ENCODE data around the gene LRG1.
"Not testable (repeated sequence)": the region's sequence is repeated elsewhere in the genome, so short reads cannot be mapped to it uniquely, and the experiment has no call there.

The LRG1 gene

GRCh38 chr19:4529924-4530522, 9.8 kb downstream of the LRG1 start:
- no peak for DNase-seq (ENCODE audit: low spot score)

- DNase-seq (ENCODE audit: low spot score): no peak
These were observed 11.0 kb downstream of the LRG1 start for GRCh38 chr19:4528843-4529242.

DNA sequence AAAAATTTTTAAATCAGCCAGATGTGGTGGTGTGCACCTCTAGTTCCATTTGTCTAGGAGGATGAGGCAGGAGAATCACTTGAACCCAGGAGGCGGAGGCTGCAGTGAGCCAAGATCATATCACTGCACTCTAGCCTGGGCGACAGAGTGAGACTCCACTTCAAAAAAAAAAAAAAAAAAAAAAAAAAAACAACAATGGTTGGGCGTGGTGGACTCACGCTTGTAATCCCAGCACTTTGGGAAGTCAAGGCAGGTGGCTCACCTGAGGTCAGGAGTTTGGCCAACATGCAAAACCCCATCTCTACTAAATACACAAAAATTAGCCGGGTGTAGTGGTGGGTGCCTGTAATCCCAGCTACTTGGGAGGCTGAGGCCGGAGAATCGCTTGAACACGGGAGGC, 12.5 kb downstream of the LRG1 start:
- not testable (repeated sequence) for DNase-seq (ENCODE audit: low spot score)

DNA sequence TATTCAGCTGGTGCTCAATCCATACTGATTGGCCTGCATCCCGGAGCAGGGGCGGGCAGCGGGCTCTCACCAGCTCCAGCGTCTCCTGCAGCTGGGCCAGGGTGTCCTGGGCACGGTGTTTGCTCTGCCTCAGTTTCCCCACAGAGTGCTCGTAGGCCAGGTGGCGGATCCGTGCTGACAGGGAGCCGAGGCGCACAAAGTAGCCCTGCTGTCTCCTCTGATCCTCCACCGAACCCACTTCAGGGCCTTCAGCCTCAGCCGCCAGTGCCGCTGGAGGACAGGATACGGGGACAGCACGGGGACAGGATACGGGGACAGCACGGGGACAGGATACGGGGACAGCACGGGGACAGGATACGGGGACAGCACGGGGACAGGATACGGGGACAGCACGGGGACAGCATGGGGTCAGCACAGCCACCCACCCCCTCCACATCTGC, 14.3 kb downstream of the LRG1 start:
- no peak for DNase-seq (ENCODE audit: low spot score)

- peak; percentile 40 for DNase-seq (ENCODE audit: low spot score)
These were observed 14.9 kb downstream of the LRG1 start for GRCh38 chr19:4524808-4525562.

DNA sequence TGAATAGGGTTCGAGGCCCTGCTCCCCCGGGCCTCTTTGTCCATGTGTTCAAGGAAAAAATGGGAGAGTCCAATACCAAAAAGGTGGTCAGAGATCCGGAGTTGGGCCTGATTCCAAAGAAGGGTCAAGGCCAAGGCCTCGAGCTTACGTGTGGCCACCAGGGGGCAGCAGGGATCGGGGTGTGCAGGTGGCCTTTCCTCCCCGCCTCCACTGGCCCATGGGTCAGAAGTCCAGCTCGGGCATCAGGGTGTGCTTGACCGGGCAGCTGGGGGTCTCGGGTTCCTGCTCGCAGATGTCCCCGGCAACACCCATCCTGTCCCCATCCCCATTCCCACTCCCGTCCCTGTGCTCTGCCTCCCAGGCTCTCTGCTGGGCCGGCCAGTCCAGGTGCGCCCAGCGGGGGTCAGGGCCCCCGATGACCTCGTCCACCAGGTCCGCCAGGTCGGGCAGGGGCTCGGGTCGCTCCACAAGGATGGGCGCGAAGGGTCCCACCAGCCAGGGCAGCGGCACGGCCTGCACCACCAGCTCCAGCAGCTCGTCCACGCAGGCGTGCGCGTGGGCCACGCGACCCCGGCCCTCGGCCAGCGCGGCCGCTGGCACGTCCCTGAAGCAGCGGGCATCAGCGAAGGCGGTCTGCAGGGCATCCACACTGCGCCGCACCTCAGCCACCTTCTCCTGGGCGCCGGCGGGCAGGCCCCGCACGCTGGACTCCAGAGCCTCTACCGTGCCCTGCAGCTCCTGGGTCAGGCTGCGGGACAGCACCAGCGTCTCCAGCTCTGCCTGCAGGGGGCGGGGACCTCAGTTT, 16.3 kb downstream of the LRG1 start:
- peak; percentile 55 for DNase-seq (ENCODE audit: low spot score)

GRCh38 chr19:4522291-4523002, 17.4 kb downstream of the LRG1 start:
- DNase-seq (ENCODE audit: low spot score): no peak

DNA sequence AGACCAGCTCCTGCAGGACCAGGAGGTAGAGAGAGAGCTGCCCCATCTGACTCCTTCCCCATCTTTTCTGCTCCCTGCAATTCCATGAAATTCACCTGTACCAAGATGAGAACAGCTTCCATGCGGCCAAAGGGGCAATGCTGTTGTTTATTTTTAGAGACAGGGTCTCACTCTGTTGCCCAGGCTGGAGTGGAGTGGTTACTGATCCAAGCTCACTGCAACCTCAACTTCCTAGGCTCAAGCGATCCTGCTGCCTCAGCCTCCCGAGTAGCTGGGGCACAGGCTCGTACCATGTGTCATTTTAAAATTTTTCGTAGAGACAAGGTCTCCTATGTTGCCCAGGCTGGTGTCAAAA, 18.0 kb downstream of the LRG1 start:
- DNase-seq (ENCODE audit: low spot score): no peak

- no peak for DNase-seq (ENCODE audit: low spot score)
These were observed 18.5 kb downstream of the LRG1 start for GRCh38 chr19:4521170-4521887.

- peak; percentile 37 for DNase-seq (ENCODE audit: low spot score)
These were observed 20.1 kb downstream of the LRG1 start for GRCh38 chr19:4519521-4520277.

GRCh38 chr19:4519172-4519496, 20.7 kb downstream of the LRG1 start:
- no peak for DNase-seq (ENCODE audit: low spot score)

DNA sequence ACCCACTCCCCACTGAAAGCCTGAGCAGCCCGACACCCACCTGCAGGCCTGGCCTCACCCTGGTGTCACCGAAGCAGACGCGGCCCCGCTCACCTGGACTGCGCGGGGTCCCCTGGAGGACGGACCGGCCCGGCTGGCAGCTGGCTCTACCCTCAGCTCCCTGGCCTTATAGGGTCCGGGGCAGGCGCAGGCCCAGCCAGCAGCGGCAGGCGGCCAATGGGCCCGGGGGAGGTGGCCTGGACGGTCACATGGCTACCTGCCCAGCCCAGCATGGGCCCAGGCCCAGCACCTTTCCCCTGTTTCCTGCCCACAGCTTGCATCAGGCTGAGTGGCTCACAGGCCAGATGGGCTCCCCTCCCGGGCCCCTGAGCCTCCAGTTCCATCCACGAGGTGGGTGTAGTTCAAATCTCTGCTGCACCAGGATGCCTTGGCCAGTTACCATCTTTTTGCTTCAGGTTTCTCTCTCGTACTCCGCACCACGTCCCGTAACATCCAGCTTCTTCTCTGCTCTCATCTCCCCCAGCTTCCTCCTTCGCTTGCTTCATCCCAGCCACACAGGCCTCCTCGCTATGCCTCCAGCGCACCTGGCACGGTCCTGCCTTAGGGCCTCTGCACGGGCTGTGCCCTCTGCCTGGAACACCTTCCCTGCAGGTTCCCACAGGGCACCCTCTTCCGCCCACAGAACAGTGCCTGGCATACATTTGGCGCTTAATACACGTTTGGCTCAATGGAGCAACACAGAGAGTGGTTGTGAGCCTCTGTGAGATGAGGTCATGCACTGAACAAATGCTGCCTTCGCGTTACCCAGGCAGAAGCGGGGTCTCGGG, 21.3 kb downstream of the LRG1 start, which contains the start of gene PLIN4:
Gene PLIN4 (minus strand): TSS at position 142 of the 827 bp plus-strand sequence. CDS start 214 bp downstream, outside the sequence.
- peak; percentile 57 for DNase-seq (ENCODE audit: low spot score)

DNA sequence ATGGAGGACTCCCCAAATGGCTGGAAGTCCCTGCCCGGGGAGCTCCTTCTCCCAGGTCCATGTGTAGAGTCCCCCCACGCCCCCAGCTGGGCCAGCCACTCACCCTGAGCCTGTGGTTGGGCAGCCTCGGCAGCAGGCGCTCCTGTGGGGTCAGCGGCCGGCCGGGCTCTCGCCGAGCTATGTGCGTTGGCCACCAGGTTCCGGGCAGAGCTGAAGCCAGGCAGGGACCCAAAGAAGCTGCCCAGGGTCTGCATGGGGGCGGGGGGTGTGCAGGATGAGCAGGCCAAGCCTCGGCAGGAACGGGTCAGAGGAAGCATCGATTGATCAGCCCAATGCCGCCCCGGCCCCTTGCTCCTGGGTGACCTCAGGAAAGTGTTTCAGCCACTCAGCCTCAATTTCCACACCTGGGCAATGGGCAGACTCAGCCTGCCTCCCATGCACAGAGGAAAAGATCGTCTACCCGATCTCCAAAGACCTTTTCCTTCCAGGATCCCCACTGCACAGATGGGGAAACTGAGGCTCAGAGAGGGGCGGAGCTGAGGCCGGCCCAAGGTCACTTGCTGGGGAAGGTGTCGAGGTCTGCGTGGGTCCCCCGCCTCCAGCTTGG, 22.3 kb downstream of the LRG1 start:
- DNase-seq (ENCODE audit: low spot score): no peak

- no peak for DNase-seq (ENCODE audit: low spot score)
These were observed 22.9 kb downstream of the LRG1 start for GRCh38 chr19:4516939-4517300.

GRCh38 chr19:4516199-4516938, 23.5 kb downstream of the LRG1 start:
- no peak for DNase-seq (ENCODE audit: low spot score)

DNA sequence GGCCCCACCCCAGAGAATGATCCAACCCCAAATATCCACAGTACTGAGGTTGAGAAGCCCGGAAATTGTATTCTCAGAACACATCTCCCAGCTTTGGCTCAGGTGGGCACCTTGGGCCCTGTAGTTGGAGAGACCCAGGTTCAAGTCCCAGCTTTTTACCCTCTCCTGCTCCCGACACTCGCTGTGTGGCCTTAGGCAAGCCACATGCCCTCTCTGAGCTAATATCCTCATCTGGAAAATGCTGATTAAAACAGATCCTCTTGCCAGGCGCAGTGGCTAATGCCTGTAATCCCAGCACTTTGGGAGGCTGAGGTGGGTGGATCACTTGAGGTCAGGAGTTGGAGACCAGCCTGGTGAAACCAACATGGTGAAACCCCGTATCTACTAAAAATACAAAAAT, 24.1 kb downstream of the LRG1 start:
- no peak for DNase-seq (ENCODE audit: low spot score)

DNA sequence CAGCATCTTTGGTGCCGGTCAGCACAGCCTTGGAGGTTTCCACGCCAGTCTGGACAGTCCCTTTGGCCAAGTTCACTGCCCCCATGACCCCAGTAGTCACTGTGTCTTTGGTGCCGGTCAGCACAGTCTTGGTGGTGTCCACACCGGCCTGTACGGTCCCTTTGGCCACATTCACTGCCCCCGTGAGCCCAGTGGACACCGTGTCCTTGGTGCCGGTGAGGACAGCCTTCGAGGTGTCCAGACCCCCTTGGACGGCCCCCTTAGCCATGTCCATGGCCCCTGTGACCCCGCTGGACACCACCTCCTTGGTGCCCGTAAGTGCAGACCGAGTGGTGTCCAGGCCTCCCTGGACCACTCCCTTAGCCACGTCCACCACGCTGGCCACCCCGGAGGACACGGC, 26.6 kb downstream of the LRG1 start:
- DNase-seq (ENCODE audit: low spot score): no peak

DNA sequence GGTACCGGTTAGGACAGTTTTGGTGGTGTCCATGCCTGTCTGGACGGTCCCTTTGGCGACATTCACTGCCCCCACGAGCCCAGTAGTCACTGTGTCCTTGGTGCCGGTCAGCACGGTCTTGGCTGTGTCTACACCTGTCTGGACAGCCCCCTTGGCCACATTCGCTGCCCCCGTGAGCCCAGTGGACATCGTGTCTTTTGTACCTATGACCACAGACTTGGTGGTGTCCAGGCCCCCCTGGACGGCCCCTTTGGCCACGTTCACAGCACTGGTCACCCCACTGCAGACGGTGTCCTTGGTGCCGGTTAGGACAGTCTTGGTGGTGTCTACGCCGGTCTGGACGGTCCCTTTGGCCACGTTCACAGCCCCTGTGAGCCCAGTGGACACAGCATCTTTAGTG, 27.8 kb downstream of the LRG1 start:
- DNase-seq (ENCODE audit: low spot score): no peak

All from Ammon's horn (tissue), 1 donor.